IMR-90 (cell line): ENCODE data around the gene MEIS3.

Source experiments
- BHLHE40 ChIP-seq: fragments of 150-350 bp; IDR thresholded peaks from 2 replicates; pipeline ENCODE4 v1.6.1; 2016; ENCODE audit warnings: mild to moderate bottlenecking, low read depth, low read length
- POLR2A ChIP-seq: IDR thresholded peaks from 2 replicates; pipeline ENCODE4 v1.6.1; 2012; ENCODE audit warnings: mild to moderate bottlenecking, low read depth, low read length
- RAD21 ChIP-seq: IDR thresholded peaks from 2 replicates; pipeline ENCODE4 v1.6.1; 2012; ENCODE audit warnings: low read length, improper control_type of control experiment
- TF ChIP-seq, protein P1 (sequence below): conservative IDR thresholded peaks from 2 replicates; pipeline ENCODE4 v1.5.1; 2012; ENCODE audit warnings: mild to moderate bottlenecking, low read depth, low read length, improper control_type of control experiment
- TF ChIP-seq, protein P2 (sequence below): fragments of 150-350 bp; IDR thresholded peaks from 2 replicates; pipeline ENCODE4 v1.6.1; 2016; ENCODE audit warnings: low read depth, mild to moderate bottlenecking, low read length, moderate library complexity, borderline replicate concordance

DNA sequence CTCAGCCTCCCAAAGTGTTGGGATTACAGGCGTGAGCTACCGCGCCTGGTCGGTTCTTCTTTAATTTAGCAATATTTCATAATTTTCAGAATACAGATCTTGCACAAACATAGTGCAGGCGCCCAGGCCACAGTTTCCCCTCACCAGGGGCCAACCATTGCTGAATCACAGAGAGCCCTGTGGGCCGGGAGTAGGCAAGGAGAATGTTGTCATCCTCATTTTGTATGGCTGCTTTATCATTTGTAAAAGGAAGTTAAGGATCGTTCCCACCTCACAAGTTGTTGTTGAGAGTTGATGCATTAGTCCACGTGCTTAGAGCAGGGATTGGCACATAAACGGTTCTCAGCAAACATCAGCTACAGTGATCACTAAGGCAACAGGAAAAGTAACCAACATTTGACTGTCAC is 30.2 kb downstream of the MEIS3 start:
- TF ChIP-seq, protein P1, sequence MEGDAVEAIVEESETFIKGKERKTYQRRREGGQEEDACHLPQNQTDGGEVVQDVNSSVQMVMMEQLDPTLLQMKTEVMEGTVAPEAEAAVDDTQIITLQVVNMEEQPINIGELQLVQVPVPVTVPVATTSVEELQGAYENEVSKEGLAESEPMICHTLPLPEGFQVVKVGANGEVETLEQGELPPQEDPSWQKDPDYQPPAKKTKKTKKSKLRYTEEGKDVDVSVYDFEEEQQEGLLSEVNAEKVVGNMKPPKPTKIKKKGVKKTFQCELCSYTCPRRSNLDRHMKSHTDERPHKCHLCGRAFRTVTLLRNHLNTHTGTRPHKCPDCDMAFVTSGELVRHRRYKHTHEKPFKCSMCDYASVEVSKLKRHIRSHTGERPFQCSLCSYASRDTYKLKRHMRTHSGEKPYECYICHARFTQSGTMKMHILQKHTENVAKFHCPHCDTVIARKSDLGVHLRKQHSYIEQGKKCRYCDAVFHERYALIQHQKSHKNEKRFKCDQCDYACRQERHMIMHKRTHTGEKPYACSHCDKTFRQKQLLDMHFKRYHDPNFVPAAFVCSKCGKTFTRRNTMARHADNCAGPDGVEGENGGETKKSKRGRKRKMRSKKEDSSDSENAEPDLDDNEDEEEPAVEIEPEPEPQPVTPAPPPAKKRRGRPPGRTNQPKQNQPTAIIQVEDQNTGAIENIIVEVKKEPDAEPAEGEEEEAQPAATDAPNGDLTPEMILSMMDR, result no peak
- TF ChIP-seq, protein P2, sequence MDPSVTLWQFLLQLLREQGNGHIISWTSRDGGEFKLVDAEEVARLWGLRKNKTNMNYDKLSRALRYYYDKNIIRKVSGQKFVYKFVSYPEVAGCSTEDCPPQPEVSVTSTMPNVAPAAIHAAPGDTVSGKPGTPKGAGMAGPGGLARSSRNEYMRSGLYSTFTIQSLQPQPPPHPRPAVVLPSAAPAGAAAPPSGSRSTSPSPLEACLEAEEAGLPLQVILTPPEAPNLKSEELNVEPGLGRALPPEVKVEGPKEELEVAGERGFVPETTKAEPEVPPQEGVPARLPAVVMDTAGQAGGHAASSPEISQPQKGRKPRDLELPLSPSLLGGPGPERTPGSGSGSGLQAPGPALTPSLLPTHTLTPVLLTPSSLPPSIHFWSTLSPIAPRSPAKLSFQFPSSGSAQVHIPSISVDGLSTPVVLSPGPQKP, result no peak
- TF ChIP-seq POLR2A (no peak), BHLHE40 (no peak), RAD21 (no peak)
